Heart right ventricle (tissue), 16 donors: ENCODE data around the gene PRR23A. TPM values are rescaled to one million over a fixed set of nuclear protein-coding genes. Genes with fewer than 3 reads are reported as not detected.

Experiments used
- ATAC-seq, 8 donors: fragments of 200-7000 bp; cut with Tn5 transposase; one replicate each; pipeline ENCODE4 v1.9.1; 2020; ENCODE audit warnings: mild to moderate bottlenecking in 8 of 8, moderate library complexity in 8 of 8, moderate number of reproducible peaks in 1 of 8
- DNase-seq, 2 donors: peaks; one replicate each; pipeline ENCODE4 v3.0.0-alpha.2; 2020
- H3K27ac ChIP-seq, 10 donors: fragments of 200-600 bp; sonication (generic) in 2 of 10; one replicate each; pipeline versions ENCODE4 v1.5.0 to v1.8.0; 2020 to 2022; ENCODE audit warnings: mild to moderate bottlenecking in 3 of 10
- H3K27me3 ChIP-seq, 7 donors: fragments of 200-600 bp; one replicate each; pipeline ENCODE4 v1.8.0; 2021 to 2022; ENCODE audit warnings: mild to moderate bottlenecking in 2 of 7
- H3K36me3 ChIP-seq, 9 donors: fragments of 200-600 bp; sonication (generic) in 1 of 9; one replicate each; pipeline versions ENCODE4 v1.5.0 to v1.8.0; 2020 to 2022; ENCODE audit warnings: mild to moderate bottlenecking in 2 of 9
- H3K4me1 ChIP-seq, 9 donors: fragments of 200-600 bp; sonication (generic) in 1 of 9; one replicate each; pipeline versions ENCODE4 v1.5.0 to v1.8.0; 2020 to 2022; ENCODE audit warnings: mild to moderate bottlenecking in 4 of 9
- H3K4me3 ChIP-seq, 10 donors: fragments of 200-600 bp; sonication (generic) in 2 of 10; one replicate each; pipeline versions ENCODE4 v1.5.0 to v1.8.0; 2020 to 2022; ENCODE audit warnings: mild to moderate bottlenecking in 7 of 10, moderate library complexity in 2 of 10
- H3K9me3 ChIP-seq, 11 donors: fragments of 200-600 bp in 10 of 11; sonication (generic) in 2 of 11; one replicate each; pipeline versions ENCODE4 v1.5.0 to v1.8.0; 2013 to 2022; ENCODE audit warnings: mild to moderate bottlenecking in 2 of 11, control low read depth in 1 of 11, moderate library complexity in 1 of 11
- CTCF ChIP-seq, 9 donors: fragments of 200-600 bp; sonication (generic) in 2 of 9; IDR thresholded peaks; one replicate each; pipeline versions ENCODE4 v1.5.0 to v1.8.0; 2021 to 2022; ENCODE audit warnings: antibody characterized with exemption in 9 of 9, mild to moderate bottlenecking in 5 of 9, moderate library complexity in 1 of 9
- WGBS, 2 donors: extraction: QIAGEN DNeasy Blood & Tissue Kit; methylation state at CpG; one replicate each; pipeline ENCODE4 v1.1.7; 2013; ENCODE audit warnings: inconsistent platforms in 1 of 2; 5-methylcytosine and 5-hydroxymethylcytosine counted together
- intact Hi-C, 10 donors: fragments of 100-400 bp; cut with DNase I; formaldehyde crosslinking; loops; one replicate each; pipeline versions ENCODE4 v1.11.1 to v1.14.2; 2022
- polyA plus RNA-seq, 2 donors: library from polyadenylated mRNA; stranded (reverse); fragments of 200-250 nt; gene quantifications; one replicate each; pipeline ENCODE4 v1.2.3, GENCODE V29; 2013
- total RNA-seq, 10 donors: library from RNA; stranded (reverse); fragmentation: NEBNext Ultra II Directional in 3 of 10; extraction: Animal tissue kit (Norgen Biotek cat#: 25700) in 3 of 10; gene quantifications; one replicate each; pipeline versions ENCODE4 v1.2.1 to v1.2.4, GENCODE V29; 2021 to 2023
- donor health status: Arrhythmogenic right ventricular cardiomyopathy.
- donor health status: ischemic (EF 13 %, LVEDD 7.1; RV severe dilation, severe dysfunction).
- donor health status: healthy with polysubstance abuse.
- donor health status: DM: no; HTN: yes; CAD: no.
- donor health status: DM: no; HTN: no; CAD: no.
- donor health status: ischemic (EF 25% LVEDD 6.9; RV normal size, moderate dysfunction).
- donor health status: ischemic (EF 25% LVEDD 5.7; RV mildly dilated, moderate dysfunction).
- donor health status: healthy.
- donor health status: DM: yes; HTN: yes; CAD: no.
- donor health status: Ischemic cardiomyopathy.
- donor health status: ischemic (EF 35%, LVEDD 5.7; RV mildly dilated, moderate dysfunction).
- donor health status: nonischemic (EF 11% LVEDD 7.7; RV severe dilation, severe dysfunction).
- donor health status: DM: yes; HTN: yes; CAD: no.
- donor health status: PGD.
- donor health status: ischemic (EF 29% LVEDD 5.4; RV normal size, mild dysfunction).
- donor health status: nonischemic (EF 23%, LVEDD 6.1; RV moderate dilation, normal function).

Gene PRR23A
- total and polyA plus RNA-seq, 12 donors, result not detected

- DNase-seq, result no peak
- TF ChIP-seq CTCF (IDR thresholded peaks at IDR 0.05), result no peak
Measured at GRCh38 chr3:139024968-139025367, 18.9 kb upstream of the PRR23A start.

GRCh38 chr3:139020868-139021234 lies 14.8 kb upstream of the PRR23A start, which contains the start of gene PRR23B:
TSS of gene PRR23B (minus strand) at chr3:139020926. CDS start at chr3:139020661, 265 bp downstream.
- Histone ChIP-seq H3K27ac (no peak within 1 kb of the TSS), H3K36me3 (no peaks in the 10 kb centered on the region), H3K27me3 (peaks cover 0 to 28% (median 17%) of the 10 kb centered on the region in 7 donors), H3K4me1 (no peaks in the 10 kb centered on the region), H3K4me3 (no peak within 1 kb of the TSS), H3K9me3 (peaks cover 0 to 22% (median 0%) of the 10 kb centered on the region in 11 donors)
- intact Hi-C loops, result no loop called here
- ATAC-seq, result no peak
- TF ChIP-seq CTCF (IDR thresholded peaks at IDR 0.05), result peak in 2 of 9 donors; percentile 11 to 15
- 55 to 58% methylated on average over 19 of the region's 19 CpGs for WGBS, 2 donors
- no peak for DNase-seq

More at GRCh38 chr3:139024968-139025367, 18.9 kb upstream of the PRR23A start:
- H3K27me3 ChIP-seq, result peaks cover 0 to 20% (median 12%) of the 10 kb centered on the region in 7 donors
- H3K4me3 ChIP-seq, result no peak overlapping the region
- H3K9me3 ChIP-seq, result peaks cover 0 to 43% (median 0%) of the 10 kb centered on the region in 11 donors
- no peaks in the 10 kb centered on the region for H3K36me3 ChIP-seq
- 90% methylated on average over 2 of the region's 2 CpGs for WGBS, 2 donors
- H3K4me1 ChIP-seq, result no peaks in the 10 kb centered on the region
- no peak overlapping the region for H3K27ac ChIP-seq
- ATAC-seq, result no peak
- intact Hi-C loops, result no loop called here

- Histone ChIP-seq H3K4me3 (no peak overlapping the region), H3K27me3 (peaks cover 0 to 28% (median 17%) of the 10 kb centered on the region in 7 donors), H3K27ac (no peak overlapping the region), H3K4me1 (no peaks in the 10 kb centered on the region), H3K9me3 (peaks cover 0 to 22% (median 0%) of the 10 kb centered on the region in 11 donors), H3K36me3 (no peaks in the 10 kb centered on the region)
- WGBS, 2 donors, result 47 to 51% methylated on average over 69 to 81 of the region's 81 CpGs
- ATAC-seq (peak in 1 of 8 donors; percentile 47), DNase-seq (no peak)
- intact Hi-C loops, result no loop called here
- no peak for TF ChIP-seq CTCF (IDR thresholded peaks at IDR 0.05)
Measured at GRCh38 chr3:139020036-139020867, 14.2 kb upstream of the PRR23A start.

GRCh38 chr3:139016430-139017048 lies 10.5 kb upstream of the PRR23A start:
- no peak overlapping the region for H3K27ac ChIP-seq
- 73 to 79% methylated on average over 3 of the region's 3 CpGs for WGBS, 2 donors
- TF ChIP-seq CTCF (IDR thresholded peaks at IDR 0.05), result no peak
- H3K4me1 ChIP-seq, result no peaks in the 10 kb centered on the region
- H3K27me3 ChIP-seq, result peaks cover 0 to 22% (median 17%) of the 10 kb centered on the region in 7 donors
- ATAC-seq (no peak), DNase-seq (no peak)
- peaks cover 0 to 32% (median 0%) of the 10 kb centered on the region in 11 donors for H3K9me3 ChIP-seq
- no peaks in the 10 kb centered on the region for H3K36me3 ChIP-seq
- no peak overlapping the region for H3K4me3 ChIP-seq
- intact Hi-C loops, result no loop called here
